Measurements from ENCODE around the gene NCOA5. TPM values are rescaled to one million over a fixed set of nuclear protein-coding genes. Genes with fewer than 3 reads are reported as not detected.

Gene NCOA5
- total and polyA plus RNA-seq, 9 of the 15 experiments (the other 6 are each of a cell fraction or from before 2014, with no cell fraction given) = 3.9 to 22.8 (median 13.8) TPM

DNA sequence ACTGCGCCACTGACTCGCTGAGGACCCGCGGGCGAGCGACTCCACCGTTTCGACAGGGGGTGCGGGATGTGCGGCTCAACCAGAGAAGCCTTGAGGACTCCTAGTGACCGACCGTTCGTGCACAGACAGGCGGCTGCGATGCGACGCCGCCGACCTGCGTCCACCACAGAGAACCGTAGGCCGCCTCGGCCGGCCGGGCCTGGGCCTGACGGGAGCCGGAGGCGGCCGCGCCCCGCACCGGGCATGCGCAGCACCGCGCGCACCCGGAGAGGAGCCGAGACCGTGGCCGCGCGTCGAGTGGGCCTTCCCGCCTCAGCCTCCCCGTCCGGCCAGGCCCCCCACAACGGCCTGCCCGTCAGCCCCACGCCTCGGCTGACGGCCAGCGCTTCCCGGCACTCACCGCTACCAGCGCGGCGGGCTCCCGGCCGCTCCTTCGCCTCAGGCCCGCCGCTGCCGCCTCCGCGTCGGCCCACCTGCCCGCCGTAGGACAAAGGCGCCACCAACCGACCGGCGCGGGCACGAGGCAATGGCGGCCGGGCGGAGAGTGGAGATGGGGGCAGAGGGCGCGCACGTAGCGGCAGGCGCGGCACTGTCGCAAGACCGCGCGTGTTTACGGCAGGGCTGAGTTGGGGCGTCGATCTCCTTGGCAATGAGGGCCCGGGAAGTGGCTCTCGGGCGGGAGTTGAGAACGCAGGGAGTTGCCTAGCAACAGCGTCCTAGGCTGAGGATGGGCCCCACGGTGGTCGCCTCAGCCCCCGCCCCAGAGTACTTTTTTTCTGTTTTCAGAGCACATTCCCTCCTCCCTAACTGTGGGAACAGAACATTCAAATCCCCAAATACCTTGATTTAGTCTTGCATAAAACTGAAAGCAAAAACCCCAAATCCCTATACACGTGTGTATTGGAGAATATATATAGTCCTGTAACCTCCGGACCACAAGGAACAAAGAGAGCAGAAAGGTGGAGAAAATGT is at the start of gene NCOA5 (continued):
- TF ChIP-seq SMAD4 (CRISPR knock-in tag; conservative IDR thresholded peaks at IDR 0.05) (peak; percentile 90), ZNF263 (CRISPR knock-in tag; IDR thresholded peaks at IDR 0.05; ENCODE audit: borderline replicate concordance) (peak; percentile 77), FOSL1 (tag; conservative IDR thresholded peaks at IDR 0.05) (0 out of 2 replicates have a peak, but pooled peaks have one; percentile 38), BRD4 (IDR thresholded peaks at IDR 0.05) (no peak; the same call in 1 of the 2 replicates), NONO (IDR thresholded peaks at IDR 0.05; ENCODE audit: low read depth in 2 of 2, low read length in 1 of 2) (peak; percentile 93 to 99), KAT7 (CRISPR knock-in tag; IDR thresholded peaks at IDR 0.05; ENCODE audit: borderline replicate concordance) (peak; percentile 96), POLR2A (conservative IDR thresholded peaks at IDR 0.05) (peak; percentile 90), STAG1 (CRISPR knock-in tag; IDR thresholded peaks at IDR 0.05; ENCODE audit: borderline replicate concordance) (peak; percentile 43), RBM14 (IDR thresholded peaks at IDR 0.05; ENCODE audit: borderline replicate concordance, insufficient read depth, low read depth, low read length) (no peak), CTBP1 (IDR thresholded peaks at IDR 0.05; ENCODE audit: borderline replicate concordance) (peak; percentile 100), PURB (CRISPR knock-in tag; IDR thresholded peaks at IDR 0.05; ENCODE audit: low read depth) (no peak), DMBX1 (CRISPR knock-in tag; IDR thresholded peaks at IDR 0.05; ENCODE audit: borderline replicate concordance) (peak; percentile 76; the same call in 1 of the 2 replicates), KDM2B (CRISPR knock-in tag; IDR thresholded peaks at IDR 0.05) (no peak), TSC22D4 (tag; IDR thresholded peaks at IDR 0.05) (no peak), NFRKB (IDR thresholded peaks at IDR 0.05; ENCODE audit: low read depth) (peak; percentile 59; the same call in 1 of the 2 replicates), NCOR1 (IDR thresholded peaks at IDR 0.05) (0 out of 2 replicates have a peak, but pooled peaks have one; percentile 10), POLR2G (IDR thresholded peaks at IDR 0.05; ENCODE audit: low read depth, low read length) (peak; percentile 99), ZNF766 (CRISPR knock-in tag; conservative IDR thresholded peaks at IDR 0.05) (peak; percentile 96), SOX6 (IDR thresholded peaks at IDR 0.05) (peak; percentile 75)
- TF ChIP-seq, protein P1, sequence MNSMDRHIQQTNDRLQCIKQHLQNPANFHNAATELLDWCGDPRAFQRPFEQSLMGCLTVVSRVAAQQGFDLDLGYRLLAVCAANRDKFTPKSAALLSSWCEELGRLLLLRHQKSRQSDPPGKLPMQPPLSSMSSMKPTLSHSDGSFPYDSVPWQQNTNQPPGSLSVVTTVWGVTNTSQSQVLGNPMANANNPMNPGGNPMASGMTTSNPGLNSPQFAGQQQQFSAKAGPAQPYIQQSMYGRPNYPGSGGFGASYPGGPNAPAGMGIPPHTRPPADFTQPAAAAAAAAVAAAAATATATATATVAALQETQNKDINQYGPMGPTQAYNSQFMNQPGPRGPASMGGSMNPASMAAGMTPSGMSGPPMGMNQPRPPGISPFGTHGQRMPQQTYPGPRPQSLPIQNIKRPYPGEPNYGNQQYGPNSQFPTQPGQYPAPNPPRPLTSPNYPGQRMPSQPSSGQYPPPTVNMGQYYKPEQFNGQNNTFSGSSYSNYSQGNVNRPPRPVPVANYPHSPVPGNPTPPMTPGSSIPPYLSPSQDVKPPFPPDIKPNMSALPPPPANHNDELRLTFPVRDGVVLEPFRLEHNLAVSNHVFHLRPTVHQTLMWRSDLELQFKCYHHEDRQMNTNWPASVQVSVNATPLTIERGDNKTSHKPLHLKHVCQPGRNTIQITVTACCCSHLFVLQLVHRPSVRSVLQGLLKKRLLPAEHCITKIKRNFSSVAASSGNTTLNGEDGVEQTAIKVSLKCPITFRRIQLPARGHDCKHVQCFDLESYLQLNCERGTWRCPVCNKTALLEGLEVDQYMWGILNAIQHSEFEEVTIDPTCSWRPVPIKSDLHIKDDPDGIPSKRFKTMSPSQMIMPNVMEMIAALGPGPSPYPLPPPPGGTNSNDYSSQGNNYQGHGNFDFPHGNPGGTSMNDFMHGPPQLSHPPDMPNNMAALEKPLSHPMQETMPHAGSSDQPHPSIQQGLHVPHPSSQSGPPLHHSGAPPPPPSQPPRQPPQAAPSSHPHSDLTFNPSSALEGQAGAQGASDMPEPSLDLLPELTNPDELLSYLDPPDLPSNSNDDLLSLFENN (IDR thresholded peaks at IDR 0.05; ENCODE audit: low read depth in 2 of 2, low read length in 2 of 2) = 0 out of 4 replicates have a peak, but pooled peaks of 1 of the 2 experiments have one; percentile 42
- TF ChIP-seq, protein P2, sequence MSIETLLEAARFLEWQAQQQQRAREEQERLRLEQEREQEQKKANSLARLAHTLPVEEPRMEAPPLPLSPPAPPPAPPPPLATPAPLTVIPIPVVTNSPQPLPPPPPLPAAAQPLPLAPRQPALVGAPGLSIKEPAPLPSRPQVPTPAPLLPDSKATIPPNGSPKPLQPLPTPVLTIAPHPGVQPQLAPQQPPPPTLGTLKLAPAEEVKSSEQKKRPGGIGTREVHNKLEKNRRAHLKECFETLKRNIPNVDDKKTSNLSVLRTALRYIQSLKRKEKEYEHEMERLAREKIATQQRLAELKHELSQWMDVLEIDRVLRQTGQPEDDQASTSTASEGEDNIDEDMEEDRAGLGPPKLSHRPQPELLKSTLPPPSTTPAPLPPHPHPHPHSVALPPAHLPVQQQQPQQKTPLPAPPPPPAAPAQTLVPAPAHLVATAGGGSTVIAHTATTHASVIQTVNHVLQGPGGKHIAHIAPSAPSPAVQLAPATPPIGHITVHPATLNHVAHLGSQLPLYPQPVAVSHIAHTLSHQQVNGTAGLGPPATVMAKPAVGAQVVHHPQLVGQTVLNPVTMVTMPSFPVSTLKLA (conservative IDR thresholded peaks at IDR 0.05) = peak in 1 of 2 experiments; percentile 81; a peak in 3 of 4 replicates
- TF ChIP-seq, protein P3, sequence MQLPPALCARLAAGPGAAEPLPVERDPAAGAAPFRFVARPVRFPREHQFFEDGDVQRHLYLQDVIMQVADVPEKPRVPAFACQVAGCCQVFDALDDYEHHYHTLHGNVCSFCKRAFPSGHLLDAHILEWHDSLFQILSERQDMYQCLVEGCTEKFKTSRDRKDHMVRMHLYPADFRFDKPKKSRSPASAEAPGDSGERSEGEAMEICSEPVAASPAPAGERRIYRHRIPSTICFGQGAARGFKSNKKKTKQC (CRISPR knock-in tag; IDR thresholded peaks at IDR 0.05) = peak; percentile 95
